HEK293T (cell line): ENCODE results near the gene RAB25.

Experiments used
- CTBP1 ChIP-seq: fragments of 450-650 bp; IDR thresholded peaks from 2 replicates; pipeline ENCODE4 v1.6.1; 2016; ENCODE audit warnings: borderline replicate concordance
- HDGF ChIP-seq: fragments of 450-650 bp; IDR thresholded peaks from 2 replicates; pipeline ENCODE4 v1.6.1; 2017; ENCODE audit warnings: antibody characterized with exemption, borderline replicate concordance
- LEF1 ChIP-seq: fragments of 450-650 bp; IDR thresholded peaks from 2 replicates; pipeline ENCODE4 v1.6.1; 2017; ENCODE audit warnings: mild to moderate bottlenecking, borderline replicate concordance

DNA sequence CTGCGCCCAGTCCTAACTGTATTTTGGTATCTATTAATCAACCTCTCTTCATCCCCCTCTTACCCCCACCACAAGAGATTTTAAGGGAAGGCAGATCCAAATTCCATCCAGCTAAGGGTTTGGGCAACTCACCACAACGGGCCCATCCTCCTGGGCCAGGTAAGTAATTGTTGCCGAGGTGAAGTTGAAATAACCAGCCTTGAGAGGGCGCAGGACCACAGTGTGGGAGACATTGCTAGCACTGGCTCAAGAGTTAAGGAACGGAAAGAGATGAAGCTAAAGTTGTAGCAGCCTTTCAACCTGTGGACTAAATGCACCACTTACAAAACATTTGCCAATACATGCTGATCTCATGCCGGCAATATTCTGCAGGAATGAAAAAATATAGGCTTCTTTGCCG, 46.1 kb upstream of the RAB25 start:
- TF ChIP-seq HDGF (no peak), LEF1 (no peak), CTBP1 (no peak)
